CD14-positive monocyte (primary cell): Measurements from ENCODE around the gene DDX27. TPM values are rescaled to one million over a fixed set of nuclear protein-coding genes. Genes with fewer than 3 reads are reported as not detected.

ENCODE experiments used
- DNase-seq, 3 donors: peaks; one replicate each; pipeline ENCODE4 v3.0.0-alpha.2; 2011 to 2022
- H2AFZ ChIP-seq: 2 replicates; pipeline ENCODE4 v1.6.0; 2012; ENCODE audit warnings: mild to moderate bottlenecking, low read depth, low read length, inconsistent platforms; ENCODE audit not compliant: insufficient read depth, poor library complexity, severe bottlenecking
- H3K27ac ChIP-seq, 2 donors: 1 replicate in 1 of 2; 2 replicates in 1 of 2; pipeline ENCODE4 v1.5.1; 2012 to 2013; ENCODE audit warnings: low read length in 2 of 2, control low read depth in 1 of 2, inconsistent platforms in 1 of 2, low read depth in 1 of 2, mild to moderate bottlenecking in 1 of 2
- H3K27me3 ChIP-seq, 2 donors: one replicate each; pipeline versions ENCODE4 v1.6.0 to v1.6.1; 2011 to 2013; ENCODE audit warnings: low read length in 2 of 2; ENCODE audit not compliant: control insufficient read depth in 2 of 2, insufficient read depth in 2 of 2
- H3K36me3 ChIP-seq, 2 donors: replicated peaks in 1 of 2; 1 replicate in 1 of 2; 2 replicates in 1 of 2; pipeline versions ENCODE4 v1.5.1 to v1.6.1; 2012 to 2013; ENCODE audit warnings: low read length in 2 of 2, control low read depth in 1 of 2, inconsistent platforms in 1 of 2, mild to moderate bottlenecking in 1 of 2; ENCODE audit not compliant: insufficient read depth in 2 of 2, control insufficient read depth in 1 of 2
- H3K4me1 ChIP-seq, 2 donors: 1 replicate in 1 of 2; 2 replicates in 1 of 2; pipeline versions ENCODE4 v1.5.1 to v1.6.1; 2012 to 2013; ENCODE audit warnings: low read length in 2 of 2, control low read depth in 1 of 2, inconsistent platforms in 1 of 2, mild to moderate bottlenecking in 1 of 2, moderate library complexity in 1 of 2; ENCODE audit not compliant: insufficient read depth in 2 of 2, control insufficient read depth in 1 of 2
- H3K4me2 ChIP-seq: replicated peaks from 2 replicates; pipeline ENCODE3; 2012; ENCODE audit warnings: low read length, moderate library complexity, mild to moderate bottlenecking; ENCODE audit not compliant: poor library complexity, severe bottlenecking; ENCODE audit errors: extremely low read depth
- H3K4me3 ChIP-seq, 3 experiments: fragments of 200-600 bp in 1 of 3; sonication (generic) in 1 of 3; replicated peaks in 1 of 3; 1 replicate in 2 of 3; 2 replicates in 1 of 3; pipeline ENCODE4 v1.5.1; 2011 to 2013; ENCODE audit warnings: low read length in 3 of 3, mild to moderate bottlenecking in 3 of 3, control low read depth in 2 of 3, low read depth in 2 of 3, inconsistent platforms in 1 of 3, moderate library complexity in 1 of 3
- H3K79me2 ChIP-seq: 2 replicates; pipeline ENCODE4 v1.6.0; 2012; ENCODE audit warnings: mild to moderate bottlenecking, control low read depth, inconsistent platforms, low read length, moderate library complexity; ENCODE audit not compliant: insufficient read depth
- H3K9ac ChIP-seq: 2 replicates; pipeline ENCODE4 v1.6.0; 2017; ENCODE audit warnings: low read length, mild to moderate bottlenecking; ENCODE audit not compliant: insufficient read depth, poor library complexity, severe bottlenecking
- H3K9me3 ChIP-seq, 2 donors: replicated peaks in 1 of 2; 1 replicate in 1 of 2; 2 replicates in 1 of 2; pipeline versions ENCODE4 v1.5.1 to v1.6.1; 2012 to 2013; ENCODE audit warnings: low read length in 2 of 2, control low read depth in 1 of 2; ENCODE audit not compliant: control insufficient read depth in 1 of 2, insufficient read depth in 1 of 2
- H4K20me1 ChIP-seq: 2 replicates; pipeline ENCODE4 v1.6.0; 2012; ENCODE audit warnings: mild to moderate bottlenecking, low read length, control low read depth, moderate library complexity; ENCODE audit not compliant: insufficient read depth
- H3K27ac Mint-ChIP-seq, 7 donors: one replicate each; pipeline ENCODE4 v1.8.0; 2020; ENCODE audit warnings: mild to moderate bottlenecking in 7 of 7, mixed read lengths in 7 of 7, moderate library complexity in 6 of 7, inconsistent platforms in 2 of 7
- H3K27me3 Mint-ChIP-seq, 3 donors: one replicate each; pipeline ENCODE4 v1.8.0; 2021 to 2022; ENCODE audit warnings: low read depth in 3 of 3, mild to moderate bottlenecking in 3 of 3, mixed read lengths in 3 of 3, moderate library complexity in 3 of 3, inconsistent platforms in 1 of 3
- H3K36me3 Mint-ChIP-seq, 2 donors: one replicate each; pipeline ENCODE4 v1.8.0; 2020; ENCODE audit warnings: mixed read lengths in 2 of 2, inconsistent platforms in 1 of 2, mild to moderate bottlenecking in 1 of 2
- H3K4me1 Mint-ChIP-seq: one replicate; pipeline ENCODE4 v1.8.0; 2020; ENCODE audit warnings: mild to moderate bottlenecking, mixed read lengths
- H3K4me3 Mint-ChIP-seq, 2 donors: one replicate each; pipeline ENCODE4 v1.8.0; 2020; ENCODE audit warnings: mild to moderate bottlenecking in 2 of 2, mixed read lengths in 2 of 2, moderate library complexity in 1 of 2
- H3K9me3 Mint-ChIP-seq, 7 donors: one replicate each; pipeline ENCODE4 v1.8.0; 2020 to 2022; ENCODE audit warnings: mixed read lengths in 7 of 7, mild to moderate bottlenecking in 6 of 7, moderate library complexity in 6 of 7, inconsistent platforms in 2 of 7
- whole genome bisulfite sequencing: methylation state at CpG from one replicate; pipeline ENCODE4 v1.1.5; 2013; ENCODE audit warnings: missing lambda C conversion rate; ENCODE audit not compliant: insufficient coverage; 5-methylcytosine and 5-hydroxymethylcytosine counted together
- intact Hi-C, 2 donors: fragments of 100-400 bp; cut with micrococcal nuclease; formaldehyde crosslinking; loops; one replicate each; pipeline versions ENCODE4 v1.15.0 to v1.15.1; 2023
- polyA plus RNA-seq, 3 donors: library from polyadenylated mRNA; depleted of rRNA in 1 of 3; unstranded in 2 of 3; stranded (reverse) in 1 of 3; fragments of 300-500 nt in 2 of 3; fragments of >200 nt in 1 of 3; fragmentation: Illumina TruSeq in 2 of 3; gene quantifications; 1 replicate in 2 of 3; 2 replicates in 1 of 3; pipeline ENCODE4 v1.2.3, GENCODE V29; 2012 to 2021
- TF ChIP-seq, protein P1 (sequence below): fragments of 200-600 bp; IDR thresholded peaks from one replicate; pipeline ENCODE4 v1.8.0; 2022; ENCODE audit warnings: antibody characterized with exemption, mild to moderate bottlenecking

DDX27 gene
- polyA plus RNA-seq, 3 donors: 13.8 to 31.5 (median 17.7) TPM

DNA sequence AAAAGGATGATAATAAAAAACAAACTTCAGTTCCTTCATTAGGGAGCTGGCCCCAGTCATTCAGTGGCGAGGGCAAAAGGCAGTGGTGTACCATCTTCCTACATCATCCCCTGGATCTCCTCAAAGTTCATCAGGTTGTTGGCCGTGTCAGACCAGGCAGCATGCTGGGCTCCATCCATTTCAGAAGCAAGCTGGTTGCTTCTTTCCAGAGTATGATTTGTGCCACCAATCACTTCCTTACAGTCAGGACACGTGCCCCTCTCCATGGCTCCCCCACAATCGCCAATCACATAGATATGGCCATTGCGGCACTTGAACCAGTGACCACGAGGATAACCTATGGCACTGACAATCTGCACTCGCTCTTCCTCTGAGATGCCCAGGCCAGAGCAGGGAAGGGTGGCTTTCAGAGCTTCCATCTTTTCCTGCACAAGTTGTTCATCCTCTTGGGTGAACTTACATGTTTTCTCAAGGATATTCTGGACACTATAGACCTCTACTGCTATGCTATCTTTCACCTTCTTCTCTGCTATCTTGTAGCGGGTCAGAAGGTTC, 28.0 kb downstream of the DDX27 start:
- peak overlapping the region in 1 of 2 donors; percentile 49 for H3K27ac ChIP-seq
- Mint-ChIP-seq H3K4me1 (peaks cover 6% of the 10 kb centered on the region), H3K27me3 (no peaks in the 10 kb centered on the region), H3K36me3 (peaks cover 79 to 93% of the 10 kb centered on the region in 2 donors), H3K4me3 (no peak overlapping the region), H3K27ac (peak overlapping the region in 4 of 7 donors; percentile 33 to 77 (median 38)), H3K9me3 (no peaks in the 10 kb centered on the region)
- TF ChIP-seq, protein P1, sequence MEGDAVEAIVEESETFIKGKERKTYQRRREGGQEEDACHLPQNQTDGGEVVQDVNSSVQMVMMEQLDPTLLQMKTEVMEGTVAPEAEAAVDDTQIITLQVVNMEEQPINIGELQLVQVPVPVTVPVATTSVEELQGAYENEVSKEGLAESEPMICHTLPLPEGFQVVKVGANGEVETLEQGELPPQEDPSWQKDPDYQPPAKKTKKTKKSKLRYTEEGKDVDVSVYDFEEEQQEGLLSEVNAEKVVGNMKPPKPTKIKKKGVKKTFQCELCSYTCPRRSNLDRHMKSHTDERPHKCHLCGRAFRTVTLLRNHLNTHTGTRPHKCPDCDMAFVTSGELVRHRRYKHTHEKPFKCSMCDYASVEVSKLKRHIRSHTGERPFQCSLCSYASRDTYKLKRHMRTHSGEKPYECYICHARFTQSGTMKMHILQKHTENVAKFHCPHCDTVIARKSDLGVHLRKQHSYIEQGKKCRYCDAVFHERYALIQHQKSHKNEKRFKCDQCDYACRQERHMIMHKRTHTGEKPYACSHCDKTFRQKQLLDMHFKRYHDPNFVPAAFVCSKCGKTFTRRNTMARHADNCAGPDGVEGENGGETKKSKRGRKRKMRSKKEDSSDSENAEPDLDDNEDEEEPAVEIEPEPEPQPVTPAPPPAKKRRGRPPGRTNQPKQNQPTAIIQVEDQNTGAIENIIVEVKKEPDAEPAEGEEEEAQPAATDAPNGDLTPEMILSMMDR: no peak
- H4K20me1 ChIP-seq: peaks cover 53% of the 10 kb centered on the region
- H2AFZ ChIP-seq: no peak overlapping the region
- no peaks in the 10 kb centered on the region for H3K4me1 ChIP-seq
- H3K4me3 ChIP-seq: no peak overlapping the region
- peaks cover 89 to 100% of the 10 kb centered on the region in 2 donors for H3K36me3 ChIP-seq
- 93% methylated on average over 8 of the region's 8 CpGs for WGBS
- no peaks in the 10 kb centered on the region for H3K79me2 ChIP-seq
- H3K4me2 ChIP-seq: no peak overlapping the region
- H3K9me3 ChIP-seq: no peaks in the 10 kb centered on the region
- intact Hi-C loops: no loop called here
- no peak for DNase-seq
- H3K9ac ChIP-seq: no peak overlapping the region
- no peaks in the 10 kb centered on the region for H3K27me3 ChIP-seq

DNA sequence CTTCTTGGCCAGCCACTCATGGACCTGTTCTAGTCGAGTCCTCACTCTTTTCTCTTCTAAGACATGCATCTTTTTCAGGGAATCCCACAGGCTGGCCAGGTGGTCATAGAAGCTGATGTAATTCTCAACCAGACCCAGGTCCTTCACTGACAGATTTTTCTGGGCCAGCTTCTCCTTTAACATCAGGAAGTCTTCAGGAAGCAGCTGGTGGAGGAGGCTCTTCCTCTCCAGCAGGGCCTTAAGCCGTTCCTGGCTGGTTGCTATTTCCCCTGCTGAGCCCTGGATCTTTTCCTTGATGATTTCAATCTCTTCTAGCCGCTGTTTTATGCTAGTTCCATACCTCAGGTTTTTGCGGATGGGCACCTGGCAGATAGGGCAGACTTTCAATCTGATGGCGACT, 28.6 kb downstream of the DDX27 start:
- H3K27ac Mint-ChIP-seq: peak overlapping the region in 5 of 7 donors; percentile 6 to 77 (median 41)
- peaks cover 56% of the 10 kb centered on the region for H4K20me1 ChIP-seq
- H3K4me1 Mint-ChIP-seq: peaks cover 6% of the 10 kb centered on the region
- no peaks in the 10 kb centered on the region for H3K9me3 Mint-ChIP-seq
- no peaks in the 10 kb centered on the region for H3K9me3 ChIP-seq
- H3K79me2 ChIP-seq: no peaks in the 10 kb centered on the region
- H2AFZ ChIP-seq: no peak overlapping the region
- peaks cover 81 to 94% of the 10 kb centered on the region in 2 donors for H3K36me3 Mint-ChIP-seq
- H3K4me3 Mint-ChIP-seq: no peak overlapping the region
- H3K27me3 ChIP-seq: no peaks in the 10 kb centered on the region
- no peak for DNase-seq
- no peak overlapping the region for H3K9ac ChIP-seq
- no peaks in the 10 kb centered on the region for H3K27me3 Mint-ChIP-seq
- peak overlapping the region in 1 of 2 donors; percentile 49 for H3K27ac ChIP-seq
- no peaks in the 10 kb centered on the region for H3K4me1 ChIP-seq
- H3K36me3 ChIP-seq: peaks cover 89 to 100% of the 10 kb centered on the region in 2 donors
- 22% methylated on average over 4 of the region's 5 CpGs for WGBS
- TF ChIP-seq, protein P1: no peak
- no peak overlapping the region for H3K4me2 ChIP-seq
- intact Hi-C loops: no loop called here
- H3K4me3 ChIP-seq: no peak overlapping the region
